Testis (tissue), 3 donors: ENCODE results near the gene ANKRD13C. TPM values are rescaled to one million over a fixed set of nuclear protein-coding genes. Genes with fewer than 3 reads are reported as not detected.

Experiments used
- DNase-seq: peaks from one replicate; pipeline ENCODE4 v3.0.0-alpha.2; 2019
- H3K27ac ChIP-seq, 2 donors: fragments of 200-600 bp; sonication (generic); one replicate each; pipeline ENCODE4 v1.5.1; 2019
- H3K27me3 ChIP-seq: fragments of 200-600 bp; sonication (generic); one replicate; pipeline ENCODE4 v1.5.1; 2019
- H3K36me3 ChIP-seq: fragments of 200-600 bp; sonication (generic); one replicate; pipeline ENCODE4 v1.5.1; 2017; ENCODE audit warnings: low read depth; ENCODE audit errors: missing control alignments
- H3K4me1 ChIP-seq: fragments of 200-600 bp; sonication (generic); one replicate; pipeline ENCODE4 v1.5.1; 2019
- H3K4me3 ChIP-seq, 2 donors: fragments of 200-600 bp; sonication (generic); one replicate each; pipeline ENCODE4 v1.5.1; 2017 to 2019
- H3K9me3 ChIP-seq: fragments of 200-600 bp; sonication (generic); one replicate; pipeline ENCODE4 v1.5.1; 2017
- CTCF ChIP-seq, 3 experiments: fragments of 450-650 bp in 2 of 3; fragments of 200-600 bp in 1 of 3; sonication (generic) in 1 of 3; IDR thresholded peaks; one replicate each; pipeline ENCODE4 v1.5.1; 2016 to 2019; ENCODE audit warnings: antibody characterized with exemption in 3 of 3, mild to moderate bottlenecking in 2 of 3, moderate library complexity in 1 of 3
- POLR2A ChIP-seq: fragments of 450-650 bp; IDR thresholded peaks from one replicate; pipeline ENCODE4 v1.6.1; 2017; ENCODE audit warnings: antibody characterized with exemption, mild to moderate bottlenecking, moderate library complexity
- WGBS, 2 donors: methylation state at CpG; one replicate each; pipeline ENCODE4 v1.1.5; 2018; 5-methylcytosine and 5-hydroxymethylcytosine counted together
- intact Hi-C: fragments of 100-400 bp; cut with DNase I; formaldehyde crosslinking; loops from one replicate; pipeline ENCODE4 v1.15.1; 2023; ENCODE audit warnings: low total_unique reads
- polyA plus RNA-seq: library from polyadenylated mRNA; stranded (reverse); fragments of 350-450 nt; fragmentation: Illumina TruSeq; extraction: RNeasy Lipid Tissue Mini Kit (QIAGEN cat#74804); gene quantifications from one replicate; pipeline ENCODE4 v1.2.3, GENCODE V29; 2014; ENCODE audit warnings: low read depth, low replicate concordance; ENCODE audit not compliant: insufficient read depth
- total RNA-seq, 2 donors: library from RNA; depleted of rRNA; stranded (reverse); fragments of >200 nt; gene quantifications; one replicate each; pipeline ENCODE4 v1.2.3, GENCODE V29; 2016

ANKRD13C gene
- total and polyA plus RNA-seq, 3 donors from 2014 or later: 8.0 to 21.7 (median 18.7) TPM

- no peaks in the 10 kb centered on the region for H3K27me3 ChIP-seq
- H3K36me3 ChIP-seq: no peaks in the 10 kb centered on the region
- DNase-seq: peak; percentile 34
- H3K4me3 ChIP-seq: no peak overlapping the region
- WGBS, 2 donors: 43 to 49% methylated on average over 7 of the region's 7 CpGs
- no peak for TF ChIP-seq CTCF (IDR thresholded peaks at IDR 0.05)
- TF ChIP-seq POLR2A: no peak
- H3K4me1 ChIP-seq: no peaks in the 10 kb centered on the region
- H3K27ac ChIP-seq: peak overlapping the region in 1 of 2 donors; percentile 1
- no peaks in the 10 kb centered on the region for H3K9me3 ChIP-seq
- intact Hi-C loops: no loop called here
Observed at GRCh38 chr1:70264839-70265238, 89.7 kb downstream of the ANKRD13C start.

GRCh38 chr1:70256664-70257063 lies 97.9 kb downstream of the ANKRD13C start:
- no peaks in the 10 kb centered on the region for H3K36me3 ChIP-seq
- intact Hi-C loops: no loop called here
- TF ChIP-seq CTCF (IDR thresholded peaks at IDR 0.05) (no peak), POLR2A (no peak)
- no peak for DNase-seq
- H3K4me3 ChIP-seq: no peak overlapping the region
- H3K27ac ChIP-seq: no peak overlapping the region
- no peaks in the 10 kb centered on the region for H3K4me1 ChIP-seq
- H3K9me3 ChIP-seq: no peaks in the 10 kb centered on the region
- 41 to 50% methylated on average over 1 of the region's 1 CpG for WGBS, 2 donors
- H3K27me3 ChIP-seq: no peaks in the 10 kb centered on the region

- H3K36me3 ChIP-seq: no peaks in the 10 kb centered on the region
- 66 to 75% methylated on average over 4 of the region's 4 CpGs for WGBS, 2 donors
- intact Hi-C loops: no loop called here
- H3K4me3 ChIP-seq: no peak overlapping the region
- H3K9me3 ChIP-seq: no peaks in the 10 kb centered on the region
- H3K27ac ChIP-seq: no peak overlapping the region
- no peak for DNase-seq
- TF ChIP-seq CTCF (IDR thresholded peaks at IDR 0.05): no peak
- TF ChIP-seq POLR2A: no peak
- no peaks in the 10 kb centered on the region for H3K27me3 ChIP-seq
- no peaks in the 10 kb centered on the region for H3K4me1 ChIP-seq
Observed at GRCh38 chr1:70248729-70249128, 105.8 kb downstream of the ANKRD13C start.

- intact Hi-C loops: no loop called here
- Histone ChIP-seq H3K36me3 (no peaks in the 10 kb centered on the region), H3K9me3 (no peaks in the 10 kb centered on the region), H3K27ac (no peak overlapping the region), H3K27me3 (no peaks in the 10 kb centered on the region), H3K4me3 (no peak overlapping the region), H3K4me1 (no peaks in the 10 kb centered on the region)
- no peak for DNase-seq
- no peak for TF ChIP-seq CTCF (IDR thresholded peaks at IDR 0.05)
- TF ChIP-seq POLR2A: no peak
Observed at GRCh38 chr1:70247768-70248167, 106.8 kb downstream of the ANKRD13C start.

- no peaks in the 10 kb centered on the region for H3K4me1 ChIP-seq
- H3K36me3 ChIP-seq: no peaks in the 10 kb centered on the region
- no peaks in the 10 kb centered on the region for H3K9me3 ChIP-seq
- no peak for DNase-seq
- H3K27ac ChIP-seq: no peak overlapping the region
- H3K4me3 ChIP-seq: no peak overlapping the region
- H3K27me3 ChIP-seq: no peaks in the 10 kb centered on the region
- TF ChIP-seq CTCF (IDR thresholded peaks at IDR 0.05): no peak
- TF ChIP-seq POLR2A: no peak
- intact Hi-C loops: no loop called here
Observed at GRCh38 chr1:70247122-70247521, 107.4 kb downstream of the ANKRD13C start.
